KMS-11 (cell line): ENCODE results near the gene FLT3.

Source experiments
- H2AFZ ChIP-seq: fragments of 200-600 bp; sonication (generic); 2 replicates; pipeline ENCODE4 v1.6.1; 2016; ENCODE audit warnings: antibody characterized with exemption, mixed run types, low read depth
- H3K27ac ChIP-seq: fragments of 200-600 bp; sonication (generic); 2 replicates; pipeline ENCODE4 v1.6.1; 2016; ENCODE audit warnings: mild to moderate bottlenecking, mixed run types
- H3K27me3 ChIP-seq: fragments of 200-600 bp; sonication (generic); 2 replicates; pipeline ENCODE4 v1.6.1; 2017; ENCODE audit warnings: mild to moderate bottlenecking, low read depth, mixed run types, moderate library complexity; ENCODE audit not compliant: insufficient read depth
- H3K36me3 ChIP-seq: fragments of 200-600 bp; sonication (generic); 2 replicates; pipeline ENCODE4 v1.6.1; 2017; ENCODE audit warnings: mild to moderate bottlenecking, mixed run types; ENCODE audit not compliant: insufficient read depth
- H3K4me1 ChIP-seq: fragments of 200-600 bp; sonication (generic); 2 replicates; pipeline ENCODE4 v1.6.1; 2016; ENCODE audit warnings: mild to moderate bottlenecking, low read depth, mixed run types; ENCODE audit not compliant: poor library complexity, severe bottlenecking
- H3K4me2 ChIP-seq: fragments of 200-600 bp; sonication (generic); 2 replicates; pipeline ENCODE4 v1.7.0; 2016; ENCODE audit warnings: mild to moderate bottlenecking, mixed run types
- H3K4me3 ChIP-seq: fragments of 200-600 bp; sonication (generic); IDR thresholded peaks from 2 replicates; pipeline ENCODE4 v1.6.1; 2017; ENCODE audit warnings: low read depth, low read length, mixed read lengths; ENCODE audit not compliant: insufficient read depth
- H3K79me2 ChIP-seq: fragments of 200-600 bp; sonication (generic); 2 replicates; pipeline ENCODE4 v1.6.1; 2016; ENCODE audit warnings: low read depth, mixed run types; ENCODE audit not compliant: insufficient read depth
- H3K9ac ChIP-seq: fragments of 200-600 bp; sonication (generic); 2 replicates; pipeline ENCODE4 v1.6.1; 2016; ENCODE audit warnings: mild to moderate bottlenecking, mixed run types
- H4K20me1 ChIP-seq: fragments of 200-600 bp; sonication (generic); 2 replicates; pipeline ENCODE4 v1.6.1; 2016; ENCODE audit warnings: mild to moderate bottlenecking, mixed run types; ENCODE audit not compliant: insufficient read depth
- CTCF ChIP-seq: fragments of 200-600 bp; sonication (generic); conservative IDR thresholded peaks from 2 replicates; pipeline ENCODE4 v1.6.1; 2017; ENCODE audit warnings: low read depth, mild to moderate bottlenecking, antibody characterized with exemption, low read length, moderate library complexity, mixed read lengths

FLT3 gene

GRCh38 chr13:27962982-27963381 lies 137.4 kb downstream of the FLT3 start:
- no peak overlapping the region for H3K9ac ChIP-seq
- no peaks in the 10 kb centered on the region for H3K27me3 ChIP-seq
- H3K4me2 ChIP-seq = no peak overlapping the region
- H3K27ac ChIP-seq = no peak overlapping the region
- no peaks in the 10 kb centered on the region for H3K79me2 ChIP-seq
- H3K4me3 ChIP-seq = no peak overlapping the region
- no peak overlapping the region for H2AFZ ChIP-seq
- no peaks in the 10 kb centered on the region for H3K4me1 ChIP-seq
- no peaks in the 10 kb centered on the region for H4K20me1 ChIP-seq
- no peaks in the 10 kb centered on the region for H3K36me3 ChIP-seq
- TF ChIP-seq CTCF = no peak

- Histone ChIP-seq H3K27me3 (no peaks in the 10 kb centered on the region), H3K36me3 (no peaks in the 10 kb centered on the region), H2AFZ (no peak overlapping the region), H3K79me2 (no peaks in the 10 kb centered on the region), H3K27ac (no peak overlapping the region), H3K4me2 (no peak overlapping the region), H4K20me1 (no peaks in the 10 kb centered on the region), H3K4me1 (no peaks in the 10 kb centered on the region), H3K4me3 (no peak overlapping the region), H3K9ac (no peak overlapping the region)
- TF ChIP-seq CTCF = no peak
These were observed 138.1 kb downstream of the FLT3 start for GRCh38 chr13:27962128-27962841.

GRCh38 chr13:27961227-27962085 lies 138.9 kb downstream of the FLT3 start:
- H3K27ac ChIP-seq = no peak overlapping the region
- no peak overlapping the region for H2AFZ ChIP-seq
- H3K79me2 ChIP-seq = no peaks in the 10 kb centered on the region
- TF ChIP-seq CTCF = no peak
- no peak overlapping the region for H3K4me3 ChIP-seq
- H3K4me2 ChIP-seq = no peak overlapping the region
- no peak overlapping the region for H3K9ac ChIP-seq
- no peaks in the 10 kb centered on the region for H3K27me3 ChIP-seq
- H3K36me3 ChIP-seq = no peaks in the 10 kb centered on the region
- no peaks in the 10 kb centered on the region for H3K4me1 ChIP-seq
- H4K20me1 ChIP-seq = no peaks in the 10 kb centered on the region

- no peaks in the 10 kb centered on the region for H3K27me3 ChIP-seq
- H4K20me1 ChIP-seq = no peaks in the 10 kb centered on the region
- H3K4me2 ChIP-seq = no peak overlapping the region
- no peak overlapping the region for H3K9ac ChIP-seq
- H3K27ac ChIP-seq = no peak overlapping the region
- H3K4me1 ChIP-seq = no peaks in the 10 kb centered on the region
- no peak overlapping the region for H3K4me3 ChIP-seq
- H2AFZ ChIP-seq = no peak overlapping the region
- H3K79me2 ChIP-seq = no peaks in the 10 kb centered on the region
- TF ChIP-seq CTCF = no peak
- H3K36me3 ChIP-seq = no peaks in the 10 kb centered on the region
These were observed 139.8 kb downstream of the FLT3 start for GRCh38 chr13:27960362-27961226.
